Activated T-cell treated with anti-CD3 and anti-CD28 coated beads, Interleukin-2, amount 50 U/mL, for 48 hours (primary cell): ENCODE measurements around the gene SLC2A3.
A peak's percentile ranks its signal among the peaks of the same experiment; 100 is the strongest.
"Not testable (repeated sequence)": the region's sequence is repeated elsewhere in the genome, so short reads cannot be mapped to it uniquely, and the experiment has no call there.

ENCODE experiments used
- DNase-seq, 2 experiments: peaks; one replicate each; pipeline ENCODE4 v3.0.0-alpha.2; 2020

Gene SLC2A3

DNA sequence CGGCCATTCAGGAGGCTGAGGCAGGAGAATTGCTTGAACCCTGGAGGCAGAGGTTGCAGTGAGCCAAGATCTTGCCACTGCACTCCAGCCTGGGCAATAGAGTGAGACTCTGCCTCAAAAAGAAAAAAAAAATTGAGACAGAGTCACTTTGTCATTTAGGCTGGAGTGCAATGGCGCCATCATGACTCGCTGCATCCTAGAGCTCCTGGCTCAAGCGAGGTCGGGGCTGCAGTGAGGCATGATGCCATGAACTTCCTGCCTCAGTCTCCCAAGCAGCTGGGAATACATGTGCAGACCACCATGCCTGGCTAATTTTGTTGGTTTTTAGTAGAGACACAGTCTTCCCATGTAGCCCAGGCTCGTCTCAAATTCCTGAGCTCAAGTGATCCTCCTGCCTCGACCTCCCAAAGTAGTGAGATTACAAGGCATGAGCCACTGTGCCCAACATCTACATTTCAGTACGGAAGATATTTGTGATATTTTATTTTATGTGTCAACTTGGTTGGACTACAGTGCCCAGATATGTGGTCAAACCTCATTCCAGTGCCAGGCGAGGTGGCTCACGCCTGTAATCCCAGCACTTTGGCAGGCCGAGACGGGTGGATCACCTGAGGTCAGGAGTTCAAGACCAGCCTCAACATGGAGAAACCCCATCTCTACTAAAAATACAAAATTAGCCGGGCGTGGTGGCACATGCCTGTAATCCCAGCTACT, 14.4 kb upstream of the SLC2A3 start:
- not testable (repeated sequence) for DNase-seq

DNA sequence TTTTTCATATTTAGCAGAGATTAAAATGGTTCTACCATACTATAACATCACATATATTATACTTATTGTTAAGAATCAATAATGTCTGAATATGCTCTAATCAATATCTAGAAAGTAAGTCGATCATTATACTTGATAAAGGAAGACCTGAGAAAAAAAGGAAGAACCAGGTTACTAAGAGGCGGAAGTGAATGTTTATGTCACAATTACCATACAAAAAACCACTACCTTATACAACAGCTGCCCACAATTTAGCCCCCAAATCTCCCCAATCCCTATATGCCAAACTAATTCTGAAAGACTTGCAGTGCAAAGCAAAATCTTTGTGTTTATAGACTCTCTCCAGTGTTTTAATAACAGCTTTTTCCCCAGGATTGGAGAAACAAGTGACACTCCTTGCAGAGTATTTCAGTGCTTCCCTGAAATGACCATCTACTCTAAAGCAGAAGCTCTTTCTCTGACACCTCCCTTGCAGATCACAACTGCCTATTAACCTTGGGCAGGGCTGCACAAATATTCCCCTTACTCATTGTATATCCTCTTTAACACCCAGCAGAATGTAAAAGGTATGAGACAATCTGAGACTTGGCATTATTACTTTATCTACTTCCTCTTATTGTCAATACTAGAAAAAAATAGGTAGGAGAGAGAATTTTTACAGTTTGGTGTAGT, 12.7 kb upstream of the SLC2A3 start:
- DNase-seq: no peak

DNA sequence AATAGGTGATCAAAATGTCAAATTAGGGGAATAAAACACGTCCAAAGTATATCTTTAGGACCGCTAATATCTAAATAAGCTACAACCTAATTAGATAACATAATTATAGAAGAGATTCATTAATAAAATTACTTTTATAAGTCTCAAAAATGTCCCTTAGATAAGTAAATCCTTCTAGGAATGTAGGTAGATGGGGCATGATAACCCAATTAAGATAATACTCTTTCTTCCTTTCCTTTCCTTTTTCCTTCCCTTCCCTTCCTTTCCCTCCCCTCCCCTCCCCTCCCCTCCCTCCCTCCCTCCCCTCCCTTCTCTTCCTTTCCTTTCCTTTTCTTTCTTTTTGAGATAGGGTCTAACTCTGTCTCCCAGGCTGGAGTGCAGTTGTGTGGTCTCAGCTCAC, 11.0 kb upstream of the SLC2A3 start:
- DNase-seq: no peak

DNA sequence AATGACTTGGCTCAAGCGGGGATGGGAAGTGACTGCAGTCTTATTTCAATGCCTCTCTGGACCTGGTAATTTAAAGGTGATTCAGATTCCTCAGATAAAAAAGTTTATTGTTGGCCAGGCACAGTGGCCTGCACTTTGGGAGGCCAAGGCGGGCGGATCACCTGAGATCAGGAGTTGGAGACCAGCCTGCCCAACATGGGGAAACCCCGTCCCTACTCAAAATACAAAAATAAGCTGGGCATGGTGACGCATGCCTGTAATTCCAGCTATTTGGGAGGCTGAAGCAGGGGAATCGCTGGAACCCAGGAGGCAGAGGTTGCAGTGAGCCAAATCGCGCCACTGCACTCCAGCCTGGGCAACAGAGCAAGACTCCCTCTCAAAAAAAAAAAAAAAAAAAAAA, 8.8 kb upstream of the SLC2A3 start:
- not testable (repeated sequence) for DNase-seq

DNA sequence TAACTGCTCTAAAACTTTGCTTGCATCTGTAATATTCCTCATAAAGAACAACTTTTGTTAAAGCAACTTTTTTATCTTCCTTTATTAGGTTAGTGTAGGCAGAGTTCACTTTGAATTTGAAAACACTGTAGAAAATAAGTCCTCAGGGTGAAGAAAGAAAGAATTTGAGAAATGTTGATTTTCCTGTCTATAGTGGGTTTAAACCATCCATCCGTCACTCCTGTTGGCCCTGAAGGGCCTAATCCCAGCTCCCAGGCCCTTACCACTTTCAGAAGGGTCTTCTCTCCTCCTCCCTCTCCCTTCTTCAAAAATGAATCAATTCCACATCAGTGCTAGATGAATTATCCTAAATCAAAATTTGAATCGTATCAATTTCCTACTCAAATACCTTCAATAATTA, 4.9 kb upstream of the SLC2A3 start:
- DNase-seq: no peak

DNA sequence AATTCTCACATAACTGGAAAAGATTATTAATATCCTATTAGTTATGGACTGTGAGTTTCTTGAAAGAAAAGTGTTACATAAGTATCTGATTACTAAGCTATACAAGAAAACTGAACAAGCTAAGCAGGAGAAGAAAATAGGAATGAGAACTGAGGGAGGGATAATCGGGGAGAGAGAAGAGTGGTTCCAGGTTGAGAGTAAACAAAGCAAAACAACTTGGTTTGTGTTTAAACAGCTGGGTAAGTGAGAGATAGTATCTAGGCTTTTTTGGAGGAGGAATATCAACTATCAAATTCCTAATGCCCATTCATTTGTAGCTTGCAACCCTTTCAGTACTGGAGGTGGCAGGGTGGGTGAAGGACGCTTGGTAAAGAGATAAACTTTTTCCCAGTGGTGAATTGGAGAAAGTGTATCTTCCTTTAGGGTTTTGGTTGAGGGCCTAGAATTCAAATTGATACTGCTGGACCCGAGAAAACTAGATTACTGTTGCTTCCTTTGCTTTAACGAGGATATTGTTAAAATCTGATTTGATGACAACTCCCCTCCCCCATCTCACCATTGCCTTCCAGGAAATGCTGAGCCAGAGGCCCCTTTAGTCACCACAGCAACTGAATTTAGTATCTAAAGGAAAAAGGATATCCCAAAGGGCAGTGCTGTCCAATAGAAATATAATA, 2.0 kb upstream of the SLC2A3 start:
- DNase-seq: peak; percentile 35 to 43

DNA sequence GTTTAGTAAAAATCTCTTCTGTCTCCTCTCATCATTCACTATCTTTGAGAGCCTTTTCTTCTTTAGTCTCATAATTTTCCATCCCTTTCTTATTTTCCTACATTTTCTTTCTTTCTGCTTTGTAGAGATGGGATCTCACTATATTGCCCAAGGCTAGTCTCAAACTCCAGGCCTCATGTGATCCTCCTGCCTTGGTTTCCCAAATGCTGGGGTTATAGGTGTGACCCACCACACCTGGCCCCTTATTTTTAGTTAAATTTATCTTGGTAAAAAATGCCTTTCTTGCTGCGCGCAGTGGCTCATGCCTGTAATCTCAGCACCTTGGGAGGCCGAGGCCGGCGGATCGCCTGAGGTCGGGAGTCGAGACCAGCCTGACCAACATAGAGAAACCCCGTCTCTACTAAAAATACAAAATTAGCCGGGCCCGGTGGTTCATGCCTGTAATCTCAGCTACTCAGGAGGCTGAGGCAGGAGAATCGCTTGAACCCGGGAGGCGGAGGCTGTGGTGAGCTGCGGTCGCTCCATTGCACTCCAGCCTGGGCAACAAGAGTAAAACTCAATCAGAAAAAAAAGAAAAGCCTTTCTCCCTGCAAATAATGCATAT, 996 bp downstream of the SLC2A3 start:
- DNase-seq: peak; percentile 30 to 34

DNA sequence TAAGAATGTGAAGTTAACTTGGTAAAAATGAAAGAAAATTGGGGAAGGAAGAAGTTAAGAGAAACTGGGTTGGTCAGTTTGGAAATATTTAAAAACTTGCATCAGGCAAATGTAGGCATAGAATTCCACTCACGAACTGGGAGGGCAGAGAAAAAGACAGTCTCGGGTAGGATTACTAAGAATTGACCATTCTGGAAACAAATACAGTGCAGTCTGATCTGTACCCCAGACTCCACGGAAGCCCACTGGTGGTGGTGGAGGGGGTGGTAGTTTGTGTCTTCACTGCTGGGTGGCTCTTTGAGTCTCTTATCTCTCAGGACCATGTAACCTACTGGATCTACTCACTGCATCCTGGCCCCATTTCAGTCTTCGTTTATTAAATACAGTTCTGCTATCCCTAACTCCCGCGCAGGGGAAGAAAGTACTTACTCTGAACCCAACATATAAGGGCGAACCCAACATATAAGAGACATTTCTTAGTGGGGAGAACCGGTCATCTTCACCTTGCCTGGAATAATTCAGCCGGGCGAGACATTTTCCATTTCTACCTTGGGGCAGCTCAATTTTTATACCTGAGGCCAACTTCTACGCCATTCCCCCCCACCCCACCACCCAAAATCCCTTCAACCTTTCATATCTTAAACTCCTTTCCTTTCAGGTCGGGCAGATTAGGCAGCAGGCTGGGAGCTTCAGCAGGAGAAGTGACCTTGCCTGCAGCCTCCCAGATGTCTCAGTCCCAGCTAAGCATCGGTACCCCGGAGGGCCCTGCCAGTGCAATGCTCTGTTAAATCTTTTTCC, 1.7 kb downstream of the SLC2A3 start:
- no peak for DNase-seq

DNA sequence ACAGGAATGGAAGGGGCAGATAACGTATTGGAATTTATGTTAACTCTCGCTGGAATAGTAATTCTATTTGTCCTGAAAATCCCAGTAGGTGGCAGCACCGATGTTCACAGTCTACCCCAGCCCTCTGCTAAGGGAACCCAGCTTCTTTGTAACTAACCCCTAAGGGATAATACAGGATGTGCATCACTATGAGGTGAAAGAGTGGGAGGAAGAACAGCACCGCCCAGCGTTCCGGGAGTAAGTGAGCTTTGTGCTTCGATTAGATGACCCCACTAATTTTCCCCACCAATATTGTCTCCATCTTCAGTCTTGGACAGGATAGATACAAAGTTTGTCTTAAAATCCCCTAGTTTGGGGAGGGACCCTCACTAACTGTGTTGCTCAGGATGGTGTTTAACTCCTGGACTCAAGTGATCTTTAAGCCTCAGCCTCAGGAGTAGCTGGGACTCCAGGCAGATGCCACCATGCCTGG, 2.7 kb downstream of the SLC2A3 start:
- DNase-seq: peak; percentile 74 to 78

DNA sequence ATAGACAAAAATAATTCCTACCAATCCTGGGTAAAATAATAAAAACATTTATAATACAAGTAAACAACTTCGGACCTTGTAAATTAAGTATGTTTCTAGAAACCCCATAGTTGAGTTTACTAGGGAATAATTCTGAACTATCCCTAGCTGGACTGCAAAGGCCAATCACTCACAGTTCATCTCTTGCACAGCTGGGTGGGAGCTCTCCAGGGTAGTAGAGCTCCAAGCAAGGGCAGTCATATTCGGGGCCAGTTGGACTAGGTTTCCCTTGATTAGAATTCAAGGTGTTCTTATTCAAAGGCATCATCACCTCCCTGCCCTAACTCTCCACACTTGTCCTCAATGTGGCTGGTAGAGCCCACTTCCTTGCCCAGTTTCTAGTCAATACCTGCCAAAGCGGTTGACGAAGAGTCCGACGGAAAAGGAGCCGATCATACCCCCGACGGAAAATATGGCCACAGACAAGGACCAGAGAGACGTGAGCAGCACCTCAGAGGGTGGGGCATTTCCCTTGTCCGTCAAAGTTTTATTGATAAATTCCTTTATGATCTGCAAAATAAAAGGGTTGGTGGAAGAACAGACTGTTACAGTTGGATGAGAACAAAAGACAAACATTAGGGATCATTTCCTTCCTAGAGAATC, 3.3 kb downstream of the SLC2A3 start:
- DNase-seq: not testable (repeated sequence)

DNA sequence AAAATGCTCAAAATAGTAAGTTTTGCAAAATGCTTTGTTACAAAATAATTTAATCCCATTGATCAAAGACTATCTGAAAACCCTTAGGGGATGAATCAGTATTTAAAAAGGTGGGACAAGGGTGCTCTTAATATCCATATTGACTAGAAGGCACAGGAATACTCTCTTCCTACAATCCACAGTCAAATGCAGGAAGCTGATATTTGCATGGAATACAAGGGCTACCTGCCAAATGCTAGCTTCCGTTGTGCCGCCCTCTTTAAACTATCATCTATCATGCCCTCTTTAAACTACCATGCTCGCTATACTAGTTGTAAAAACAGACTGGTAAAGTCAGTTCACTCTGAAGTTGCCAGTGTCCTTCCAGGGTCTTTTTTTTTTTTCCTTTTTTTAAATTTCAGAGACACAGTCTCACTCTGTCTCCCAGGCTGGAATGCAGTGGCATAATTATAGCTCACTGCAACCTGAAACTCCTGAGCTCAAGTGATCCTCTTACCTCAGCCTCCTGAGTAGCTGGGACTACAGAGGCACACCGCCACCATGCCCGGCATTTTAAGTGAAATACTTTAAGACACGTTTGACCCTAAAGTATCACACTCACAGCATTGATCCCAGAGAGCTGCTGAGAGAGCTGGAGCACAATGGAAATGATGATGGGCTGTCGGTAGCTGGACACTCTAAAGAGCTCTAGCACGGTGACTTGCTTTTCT, 6.7 kb downstream of the SLC2A3 start:
- no peak for DNase-seq

DNA sequence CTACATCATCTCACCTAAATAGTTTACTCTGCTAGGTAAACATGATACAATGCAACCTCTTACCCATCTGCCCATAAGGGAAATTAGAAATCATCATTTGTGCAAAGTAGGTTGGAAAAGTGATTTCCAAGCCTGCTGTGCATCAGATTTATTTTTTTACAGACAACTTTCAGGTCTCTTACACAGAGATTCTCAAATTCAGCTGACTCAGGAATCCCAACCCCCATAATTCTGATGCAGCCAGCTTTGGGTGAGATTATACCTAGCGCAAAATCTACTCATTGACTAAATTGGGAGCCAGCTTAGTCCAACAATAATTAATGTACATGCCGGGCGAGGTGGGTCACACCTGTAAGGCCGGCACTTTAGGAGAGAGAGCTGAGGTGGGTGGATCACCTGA, 8.5 kb downstream of the SLC2A3 start:
- no peak for DNase-seq

DNA sequence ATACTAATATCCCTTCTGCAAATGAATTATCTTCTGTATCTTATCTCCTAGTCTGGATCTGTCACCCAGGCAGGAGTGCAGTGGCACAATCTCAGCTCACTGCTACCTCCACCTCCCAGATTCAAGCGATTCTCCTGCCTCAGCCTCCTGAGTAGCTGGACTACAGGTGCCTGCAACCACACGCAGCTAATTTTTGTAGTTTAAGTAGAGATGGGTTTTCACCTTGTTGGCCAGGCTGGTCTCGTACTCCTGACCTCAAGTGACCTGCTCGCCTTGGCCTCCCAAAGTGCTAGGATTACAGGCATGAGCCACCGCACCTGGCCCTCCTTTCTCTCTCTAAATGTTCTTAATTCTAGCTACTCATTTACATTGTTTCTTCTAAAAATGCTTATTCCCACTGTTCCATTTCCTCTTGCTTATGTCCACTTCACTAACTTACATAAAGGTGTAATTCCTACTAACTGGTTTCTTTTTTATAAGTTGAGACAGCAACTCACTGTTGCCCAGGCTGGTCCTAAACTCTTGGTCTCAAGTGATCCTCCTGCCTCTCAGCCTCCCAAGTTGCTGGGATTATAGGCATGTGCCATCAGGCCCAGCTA, 9.8 kb downstream of the SLC2A3 start:
- DNase-seq: not testable (repeated sequence)

DNA sequence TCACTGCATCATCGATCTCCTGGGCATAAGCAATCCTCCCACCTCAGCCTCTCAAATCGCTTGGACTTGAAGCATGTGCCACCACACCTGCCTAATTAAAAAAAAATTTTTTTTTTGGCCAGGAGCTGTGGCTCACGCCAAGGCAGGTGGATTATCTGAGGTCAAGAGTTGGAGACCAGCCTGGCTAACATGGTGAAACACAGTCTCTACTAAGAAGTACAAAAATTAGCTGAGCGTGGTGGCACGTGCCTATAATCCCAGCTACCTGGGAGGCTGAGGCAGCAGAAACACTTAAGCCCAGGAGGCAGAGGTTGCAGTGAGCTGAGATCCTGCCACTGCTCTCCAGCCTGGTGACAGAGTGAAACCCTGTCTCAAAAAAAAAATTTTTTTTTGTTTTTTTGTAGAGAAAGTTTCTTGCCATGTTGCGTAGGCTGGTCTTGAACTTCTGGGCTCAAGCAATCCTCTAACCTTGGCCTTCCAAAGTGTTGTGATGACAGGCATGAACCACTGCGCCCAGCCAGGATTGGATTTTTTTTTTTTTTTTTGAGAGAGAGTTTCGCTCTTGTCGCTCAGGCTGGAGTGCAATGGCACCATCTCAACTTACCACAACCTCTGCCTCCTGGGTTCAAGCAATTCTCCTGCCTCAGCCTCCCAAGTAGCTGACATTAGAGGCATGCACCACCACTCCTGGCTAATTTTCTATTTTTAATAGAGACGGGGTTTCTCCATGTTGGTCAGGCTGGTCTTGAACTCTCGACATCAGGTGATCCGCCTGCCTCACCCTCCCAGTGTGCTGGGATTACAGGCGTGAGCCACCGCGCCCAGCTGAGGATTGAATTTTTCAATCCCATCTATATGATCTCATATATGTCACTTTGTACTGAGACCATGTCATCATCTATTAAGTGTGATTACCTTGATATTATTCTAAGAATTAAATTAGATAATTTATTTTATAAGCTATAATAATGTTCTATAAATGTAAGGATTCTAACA, 12.4 kb downstream of the SLC2A3 start:
- no peak for DNase-seq

DNA sequence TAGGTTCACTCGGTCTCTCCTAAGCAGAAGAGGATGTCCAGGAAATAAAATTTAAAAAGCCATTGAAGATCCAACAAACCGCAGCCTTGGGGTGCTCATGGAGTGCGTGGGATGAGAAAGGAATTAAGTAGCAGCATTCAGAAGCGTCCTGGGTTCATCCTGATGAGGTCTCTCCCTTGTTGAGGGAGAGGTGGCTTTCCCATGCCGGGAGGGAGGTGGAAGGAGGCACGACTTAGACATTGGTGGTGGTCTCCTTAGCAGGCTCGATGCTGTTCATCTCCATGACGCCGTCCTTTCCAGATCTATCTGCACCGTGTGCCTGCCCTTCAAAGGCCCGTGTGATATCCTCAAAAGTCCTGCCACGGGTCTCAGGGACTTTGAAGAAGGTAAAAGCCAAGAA, 14.8 kb downstream of the SLC2A3 start:
- not testable (repeated sequence) for DNase-seq

DNA sequence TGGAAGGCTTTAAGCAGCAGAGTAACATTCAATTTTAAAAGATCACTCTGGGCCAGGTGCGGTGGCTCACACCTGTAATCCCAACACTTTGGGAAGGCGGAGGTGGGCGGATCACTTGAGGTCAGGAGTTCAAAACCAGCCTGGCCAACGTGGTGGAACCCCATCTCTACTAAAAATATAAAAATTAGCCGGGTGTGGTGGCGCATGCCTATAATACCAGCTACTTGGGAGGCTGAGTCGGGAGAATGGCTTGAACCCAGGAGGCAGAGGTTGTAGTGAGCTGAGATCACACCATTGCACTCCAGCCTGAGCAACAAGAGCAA, 17.8 kb downstream of the SLC2A3 start:
- DNase-seq: not testable (repeated sequence)

DNA sequence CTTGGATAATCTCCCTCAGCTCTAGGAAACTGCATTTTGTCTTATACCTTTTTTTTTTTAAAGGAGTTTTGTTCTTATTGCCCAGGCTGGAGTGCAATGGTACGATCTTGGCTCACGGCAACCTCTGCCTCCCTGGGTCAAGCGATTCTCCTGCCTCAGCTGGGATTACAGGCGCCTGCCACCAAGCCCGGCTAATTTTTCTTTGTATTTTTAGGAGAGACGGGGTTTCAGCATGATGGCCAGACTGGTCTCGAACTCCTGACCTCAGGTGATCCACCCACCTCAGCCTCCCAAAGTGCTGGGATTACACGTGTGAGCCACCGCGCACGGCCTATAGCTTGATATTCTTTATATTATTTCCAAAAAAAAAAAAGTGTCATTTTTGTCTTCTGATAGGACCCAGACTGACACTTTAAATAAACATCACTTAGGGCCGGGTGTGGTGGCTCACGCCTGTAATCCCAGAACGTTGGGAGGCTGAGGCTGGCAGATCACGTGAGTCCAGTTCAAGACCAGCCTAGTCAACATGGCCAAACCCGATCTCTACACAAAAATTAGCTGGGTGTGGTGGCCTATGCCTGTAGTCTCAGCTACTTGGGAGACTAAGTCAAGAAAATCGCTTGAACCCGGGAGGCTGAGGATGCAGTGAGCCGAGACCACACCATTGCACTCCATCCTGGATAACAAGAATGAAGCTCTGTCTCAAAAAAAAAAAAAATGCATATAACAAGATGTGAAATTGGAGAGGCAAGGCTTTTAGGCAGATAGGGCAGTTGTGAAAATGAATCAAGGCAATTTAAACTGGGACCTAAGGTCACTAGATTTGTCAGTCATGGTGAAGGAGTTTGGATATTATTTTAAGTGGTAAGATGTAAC, 18.4 kb downstream of the SLC2A3 start:
- no peak for DNase-seq

DNA sequence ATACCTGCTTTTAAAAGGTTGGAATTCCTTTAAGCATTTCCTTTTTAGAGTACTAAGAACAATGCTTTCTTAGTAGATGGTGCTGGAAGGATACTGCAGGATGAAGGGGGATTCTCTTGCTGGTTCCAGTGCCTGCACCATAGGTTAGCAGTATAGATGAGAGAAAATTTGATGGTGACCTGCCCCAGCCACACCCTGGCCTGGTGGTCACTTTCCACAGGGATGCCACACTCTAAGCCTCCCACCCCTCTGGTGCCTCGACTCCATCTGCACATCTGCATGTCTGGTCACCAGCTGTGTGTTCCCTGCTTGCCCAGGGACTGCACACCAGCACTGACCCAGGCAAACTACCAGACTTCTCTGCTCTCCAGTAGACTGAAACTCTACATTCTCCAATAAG, 19.1 kb downstream of the SLC2A3 start:
- DNase-seq: no peak
